Neural progenitor cell (in vitro differentiated cells): Measurements from ENCODE around the gene TIMM9.

Experiments
- EZH2 ChIP-seq: fragments of 200-600 bp; sonication (generic); IDR thresholded peaks from 2 replicates; pipeline ENCODE4 v1.6.1; 2017; ENCODE audit warnings: antibody characterized with exemption, mild to moderate bottlenecking, moderate library complexity
- TF ChIP-seq, protein P1 (sequence below): fragments of 200-600 bp; sonication (generic); IDR thresholded peaks from 2 replicates; pipeline ENCODE4 v1.5.1; 2017; ENCODE audit warnings: antibody characterized with exemption, mild to moderate bottlenecking

DNA sequence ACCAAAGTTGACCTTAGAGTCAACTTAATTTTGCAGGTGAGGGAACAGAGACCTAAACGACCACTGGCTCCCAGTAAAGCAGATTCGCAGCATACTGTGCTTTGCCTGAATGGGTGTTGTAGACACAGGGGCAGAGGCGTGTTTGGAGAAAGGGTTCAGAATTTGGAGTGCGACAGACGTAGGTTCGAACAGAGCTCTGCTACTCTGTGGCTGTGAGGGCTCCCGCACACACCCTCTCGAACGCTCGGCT lies 31.8 kb downstream of the TIMM9 start:
- TF ChIP-seq, protein P1, sequence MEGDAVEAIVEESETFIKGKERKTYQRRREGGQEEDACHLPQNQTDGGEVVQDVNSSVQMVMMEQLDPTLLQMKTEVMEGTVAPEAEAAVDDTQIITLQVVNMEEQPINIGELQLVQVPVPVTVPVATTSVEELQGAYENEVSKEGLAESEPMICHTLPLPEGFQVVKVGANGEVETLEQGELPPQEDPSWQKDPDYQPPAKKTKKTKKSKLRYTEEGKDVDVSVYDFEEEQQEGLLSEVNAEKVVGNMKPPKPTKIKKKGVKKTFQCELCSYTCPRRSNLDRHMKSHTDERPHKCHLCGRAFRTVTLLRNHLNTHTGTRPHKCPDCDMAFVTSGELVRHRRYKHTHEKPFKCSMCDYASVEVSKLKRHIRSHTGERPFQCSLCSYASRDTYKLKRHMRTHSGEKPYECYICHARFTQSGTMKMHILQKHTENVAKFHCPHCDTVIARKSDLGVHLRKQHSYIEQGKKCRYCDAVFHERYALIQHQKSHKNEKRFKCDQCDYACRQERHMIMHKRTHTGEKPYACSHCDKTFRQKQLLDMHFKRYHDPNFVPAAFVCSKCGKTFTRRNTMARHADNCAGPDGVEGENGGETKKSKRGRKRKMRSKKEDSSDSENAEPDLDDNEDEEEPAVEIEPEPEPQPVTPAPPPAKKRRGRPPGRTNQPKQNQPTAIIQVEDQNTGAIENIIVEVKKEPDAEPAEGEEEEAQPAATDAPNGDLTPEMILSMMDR: no peak
- no peak for TF ChIP-seq EZH2
